HEK293 (cell line): ENCODE measurements around the gene GPR146.

Experiments used
- HOXA7 ChIP-seq: sonication (generic); formaldehyde crosslinking; IDR thresholded peaks from 2 replicates; pipeline ENCODE4 v1.8.1; 2022; ENCODE audit warnings: missing genetic modification reagents, borderline replicate concordance
- KLF1 ChIP-seq: fragments of 450-650 bp; formaldehyde crosslinking; IDR thresholded peaks from 2 replicates; pipeline ENCODE4 v1.5.1; 2016; ENCODE audit warnings: missing biosample characterization, missing genetic modification characterization
- PRDM2 ChIP-seq: fragments of 450-650 bp; formaldehyde crosslinking; IDR thresholded peaks from 2 replicates; pipeline ENCODE4 v1.5.1; 2016; ENCODE audit warnings: missing biosample characterization, missing genetic modification characterization, borderline replicate concordance
- SP2 ChIP-seq: fragments of 450-650 bp; formaldehyde crosslinking; IDR thresholded peaks from 2 replicates; pipeline ENCODE4 v1.5.1; 2016; ENCODE audit warnings: missing biosample characterization, missing genetic modification characterization
- SP7 ChIP-seq: fragments of 450-650 bp; formaldehyde crosslinking; IDR thresholded peaks from 2 replicates; pipeline ENCODE4 v1.5.1; 2016; ENCODE audit warnings: missing biosample characterization, missing genetic modification characterization
- TCF7L2 ChIP-seq: IDR thresholded peaks from 2 replicates; pipeline ENCODE4 v1.6.1; 2011; ENCODE audit warnings: low read depth, mild to moderate bottlenecking, inconsistent platforms, low read length, moderate library complexity, borderline replicate concordance
- ZBTB17 ChIP-seq: fragments of 450-650 bp; formaldehyde crosslinking; IDR thresholded peaks from 2 replicates; pipeline ENCODE4 v1.5.1; 2016; ENCODE audit warnings: missing biosample characterization, missing genetic modification characterization
- ZBTB48 ChIP-seq: fragments of 450-650 bp; formaldehyde crosslinking; IDR thresholded peaks from 2 replicates; pipeline ENCODE4 v1.5.1; 2016; ENCODE audit warnings: missing biosample characterization, missing genetic modification characterization
- ZBTB49 ChIP-seq: fragments of 450-650 bp; formaldehyde crosslinking; IDR thresholded peaks from 2 replicates; pipeline ENCODE4 v1.5.1; 2016; ENCODE audit warnings: missing biosample characterization, missing genetic modification characterization, low read depth
- ZFP37 ChIP-seq: fragments of 450-650 bp; formaldehyde crosslinking; IDR thresholded peaks from 2 replicates; pipeline ENCODE4 v1.5.1; 2016; ENCODE audit warnings: missing biosample characterization, missing genetic modification characterization
- ZFP69B ChIP-seq: fragments of 450-650 bp; formaldehyde crosslinking; IDR thresholded peaks from 2 replicates; pipeline ENCODE4 v1.5.1; 2016; ENCODE audit warnings: missing biosample characterization, missing genetic modification characterization
- ZNF140 ChIP-seq: fragments of 450-650 bp; formaldehyde crosslinking; IDR thresholded peaks from 2 replicates; pipeline ENCODE4 v1.5.1; 2016; ENCODE audit warnings: missing biosample characterization, missing genetic modification characterization
- ZNF302 ChIP-seq: fragments of 450-650 bp; formaldehyde crosslinking; IDR thresholded peaks from 2 replicates; pipeline ENCODE4 v1.5.1; 2016; ENCODE audit warnings: missing biosample characterization, missing genetic modification characterization, low read depth
- ZNF311 ChIP-seq: fragments of 450-650 bp; formaldehyde crosslinking; IDR thresholded peaks from 2 replicates; pipeline ENCODE4 v1.5.1; 2017; ENCODE audit warnings: missing biosample characterization, missing genetic modification characterization, borderline replicate concordance
- ZNF449 ChIP-seq: fragments of 450-650 bp; formaldehyde crosslinking; IDR thresholded peaks from 2 replicates; pipeline ENCODE4 v1.5.1; 2017; ENCODE audit warnings: missing biosample characterization, mild to moderate bottlenecking, missing genetic modification characterization, moderate library complexity
- ZNF529 ChIP-seq: fragments of 450-650 bp; formaldehyde crosslinking; IDR thresholded peaks from 2 replicates; pipeline ENCODE4 v1.5.1; 2017; ENCODE audit warnings: missing genetic modification characterization, missing biosample characterization; ENCODE audit not compliant: insufficient replicate concordance
- ZNF585B ChIP-seq: fragments of 450-650 bp; formaldehyde crosslinking; IDR thresholded peaks from 2 replicates; pipeline ENCODE4 v1.5.1; 2016; ENCODE audit warnings: missing biosample characterization, missing genetic modification characterization
- ZNF621 ChIP-seq: fragments of 450-650 bp; formaldehyde crosslinking; IDR thresholded peaks from 2 replicates; pipeline ENCODE4 v1.5.1; 2017; ENCODE audit warnings: missing biosample characterization, missing genetic modification characterization
- ZNF658 ChIP-seq: fragments of 450-650 bp; formaldehyde crosslinking; IDR thresholded peaks from 2 replicates; pipeline ENCODE4; 2016; ENCODE audit warnings: missing biosample characterization, missing genetic modification characterization
- ZNF785 ChIP-seq: fragments of 450-650 bp; formaldehyde crosslinking; IDR thresholded peaks from 2 replicates; pipeline ENCODE4 v1.5.1; 2016; ENCODE audit warnings: missing biosample characterization, missing genetic modification characterization
- ZNF830 ChIP-seq: fragments of 450-650 bp; IDR thresholded peaks from 2 replicates; pipeline ENCODE4 v1.5.0; 2018; ENCODE audit warnings: missing biosample characterization, missing genetic modification characterization, low read depth, mild to moderate bottlenecking, moderate library complexity
- TF ChIP-seq, protein P1 (sequence below): IDR thresholded peaks from 2 replicates; pipeline ENCODE4 v1.6.1; 2011; ENCODE audit warnings: mild to moderate bottlenecking, low read depth, low read length, borderline replicate concordance
- TF ChIP-seq, protein P2 (sequence below): fragments of 450-650 bp; formaldehyde crosslinking; IDR thresholded peaks from 2 replicates; pipeline ENCODE4; 2016; ENCODE audit warnings: missing biosample characterization, missing genetic modification characterization
- TF ChIP-seq, protein P3 (sequence below): fragments of 450-650 bp; formaldehyde crosslinking; IDR thresholded peaks from 2 replicates; pipeline ENCODE4 v1.5.1; 2017; ENCODE audit warnings: missing biosample characterization, missing genetic modification characterization

GPR146 gene

GRCh38 chr7:1086588-1087464 lies 42.5 kb downstream of the GPR146 start (continued):
- TF ChIP-seq PRDM2 (tag by site-specific recombination), result no peak
- TF ChIP-seq, protein P1, sequence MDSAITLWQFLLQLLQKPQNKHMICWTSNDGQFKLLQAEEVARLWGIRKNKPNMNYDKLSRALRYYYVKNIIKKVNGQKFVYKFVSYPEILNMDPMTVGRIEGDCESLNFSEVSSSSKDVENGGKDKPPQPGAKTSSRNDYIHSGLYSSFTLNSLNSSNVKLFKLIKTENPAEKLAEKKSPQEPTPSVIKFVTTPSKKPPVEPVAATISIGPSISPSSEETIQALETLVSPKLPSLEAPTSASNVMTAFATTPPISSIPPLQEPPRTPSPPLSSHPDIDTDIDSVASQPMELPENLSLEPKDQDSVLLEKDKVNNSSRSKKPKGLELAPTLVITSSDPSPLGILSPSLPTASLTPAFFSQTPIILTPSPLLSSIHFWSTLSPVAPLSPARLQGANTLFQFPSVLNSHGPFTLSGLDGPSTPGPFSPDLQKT, result no peak
- TF ChIP-seq ZNF311 (tag by site-specific recombination), result no peak
- no peak for TF ChIP-seq KLF1 (tag by site-specific recombination)
- no peak for TF ChIP-seq ZNF785 (tag by site-specific recombination)
- TF ChIP-seq ZNF658 (tag by site-specific recombination), result no peak
- TF ChIP-seq TCF7L2, result no peak
- TF ChIP-seq ZNF830 (tag by site-specific recombination), result no peak
- no peak for TF ChIP-seq ZNF529 (tag by site-specific recombination)
- no peak for TF ChIP-seq ZNF140
- TF ChIP-seq ZNF302 (tag by site-specific recombination), result no peak
- TF ChIP-seq SP2 (tag by site-specific recombination), result peak; percentile 15; the same call in 1 of the 2 replicates
- TF ChIP-seq, protein P2, sequence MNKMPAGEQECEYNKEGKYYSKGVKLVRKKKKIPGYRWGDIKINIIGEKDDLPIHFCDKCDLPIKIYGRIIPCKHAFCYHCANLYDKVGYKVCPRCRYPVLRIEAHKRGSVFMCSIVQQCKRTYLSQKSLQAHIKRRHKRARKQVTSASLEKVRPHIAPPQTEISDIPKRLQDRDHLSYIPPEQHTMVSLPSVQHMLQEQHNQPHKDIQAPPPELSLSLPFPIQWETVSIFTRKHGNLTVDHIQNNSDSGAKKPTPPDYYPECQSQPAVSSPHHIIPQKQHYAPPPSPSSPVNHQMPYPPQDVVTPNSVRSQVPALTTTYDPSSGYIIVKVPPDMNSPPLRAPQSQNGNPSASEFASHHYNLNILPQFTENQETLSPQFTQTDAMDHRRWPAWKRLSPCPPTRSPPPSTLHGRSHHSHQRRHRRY (tag by site-specific recombination), result no peak
- 0 out of 2 replicates have a peak, but pooled peaks have one; percentile 44 for TF ChIP-seq ZFP37
- TF ChIP-seq ZNF585B (tag by site-specific recombination), result no peak
- TF ChIP-seq ZFP69B, result no peak
- TF ChIP-seq ZNF621, result no peak
- TF ChIP-seq, protein P3, sequence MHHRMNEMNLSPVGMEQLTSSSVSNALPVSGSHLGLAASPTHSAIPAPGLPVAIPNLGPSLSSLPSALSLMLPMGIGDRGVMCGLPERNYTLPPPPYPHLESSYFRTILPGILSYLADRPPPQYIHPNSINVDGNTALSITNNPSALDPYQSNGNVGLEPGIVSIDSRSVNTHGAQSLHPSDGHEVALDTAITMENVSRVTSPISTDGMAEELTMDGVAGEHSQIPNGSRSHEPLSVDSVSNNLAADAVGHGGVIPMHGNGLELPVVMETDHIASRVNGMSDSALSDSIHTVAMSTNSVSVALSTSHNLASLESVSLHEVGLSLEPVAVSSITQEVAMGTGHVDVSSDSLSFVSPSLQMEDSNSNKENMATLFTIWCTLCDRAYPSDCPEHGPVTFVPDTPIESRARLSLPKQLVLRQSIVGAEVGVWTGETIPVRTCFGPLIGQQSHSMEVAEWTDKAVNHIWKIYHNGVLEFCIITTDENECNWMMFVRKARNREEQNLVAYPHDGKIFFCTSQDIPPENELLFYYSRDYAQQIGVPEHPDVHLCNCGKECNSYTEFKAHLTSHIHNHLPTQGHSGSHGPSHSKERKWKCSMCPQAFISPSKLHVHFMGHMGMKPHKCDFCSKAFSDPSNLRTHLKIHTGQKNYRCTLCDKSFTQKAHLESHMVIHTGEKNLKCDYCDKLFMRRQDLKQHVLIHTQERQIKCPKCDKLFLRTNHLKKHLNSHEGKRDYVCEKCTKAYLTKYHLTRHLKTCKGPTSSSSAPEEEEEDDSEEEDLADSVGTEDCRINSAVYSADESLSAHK, result no peak
- TF ChIP-seq ZBTB17, result no peak; the same call in 1 of the 2 replicates
- TF ChIP-seq ZBTB49 (tag by site-specific recombination), result no peak
- no peak for TF ChIP-seq ZBTB48 (tag by site-specific recombination)
- TF ChIP-seq HOXA7 (CRISPR knock-in tag), result no peak
- no peak for TF ChIP-seq ZNF449 (tag by site-specific recombination)
- peak; percentile 16; the same call in 1 of the 2 replicates for TF ChIP-seq SP7 (tag by site-specific recombination)
